ENCODE measurements around the gene PRKCH.

DNA sequence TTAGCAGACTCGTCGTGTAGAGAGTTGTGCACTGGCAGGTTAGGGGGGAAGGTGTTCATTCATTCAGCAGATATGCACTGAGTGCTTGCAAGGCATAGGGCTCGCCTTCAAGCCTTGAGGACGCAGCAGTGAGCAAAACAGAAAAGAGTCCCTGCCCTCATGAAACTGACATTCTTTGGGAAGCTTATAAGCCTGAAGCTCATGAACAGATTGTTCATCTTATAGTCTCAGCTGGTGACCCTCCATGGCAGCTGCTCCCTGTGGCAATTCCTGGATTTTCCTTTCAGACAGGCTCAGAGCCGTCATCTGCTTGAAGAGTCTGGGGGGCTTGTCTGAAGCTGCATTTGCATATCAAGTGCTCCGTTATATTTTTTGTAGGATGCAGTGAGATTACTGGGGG lies 148.4 kb downstream of the PRKCH start:
- no peak for TF ChIP-seq MYC (IDR thresholded peaks at IDR 0.05; ENCODE audit: low read depth, low read length)
- TF ChIP-seq, protein P1, sequence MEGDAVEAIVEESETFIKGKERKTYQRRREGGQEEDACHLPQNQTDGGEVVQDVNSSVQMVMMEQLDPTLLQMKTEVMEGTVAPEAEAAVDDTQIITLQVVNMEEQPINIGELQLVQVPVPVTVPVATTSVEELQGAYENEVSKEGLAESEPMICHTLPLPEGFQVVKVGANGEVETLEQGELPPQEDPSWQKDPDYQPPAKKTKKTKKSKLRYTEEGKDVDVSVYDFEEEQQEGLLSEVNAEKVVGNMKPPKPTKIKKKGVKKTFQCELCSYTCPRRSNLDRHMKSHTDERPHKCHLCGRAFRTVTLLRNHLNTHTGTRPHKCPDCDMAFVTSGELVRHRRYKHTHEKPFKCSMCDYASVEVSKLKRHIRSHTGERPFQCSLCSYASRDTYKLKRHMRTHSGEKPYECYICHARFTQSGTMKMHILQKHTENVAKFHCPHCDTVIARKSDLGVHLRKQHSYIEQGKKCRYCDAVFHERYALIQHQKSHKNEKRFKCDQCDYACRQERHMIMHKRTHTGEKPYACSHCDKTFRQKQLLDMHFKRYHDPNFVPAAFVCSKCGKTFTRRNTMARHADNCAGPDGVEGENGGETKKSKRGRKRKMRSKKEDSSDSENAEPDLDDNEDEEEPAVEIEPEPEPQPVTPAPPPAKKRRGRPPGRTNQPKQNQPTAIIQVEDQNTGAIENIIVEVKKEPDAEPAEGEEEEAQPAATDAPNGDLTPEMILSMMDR (IDR thresholded peaks at IDR 0.05; ENCODE audit: extremely low read depth in 1 of 2, insufficient read depth in 1 of 2, low read depth in 1 of 2, low read length in 2 of 2), result no peak
- TF ChIP-seq, protein P2, sequence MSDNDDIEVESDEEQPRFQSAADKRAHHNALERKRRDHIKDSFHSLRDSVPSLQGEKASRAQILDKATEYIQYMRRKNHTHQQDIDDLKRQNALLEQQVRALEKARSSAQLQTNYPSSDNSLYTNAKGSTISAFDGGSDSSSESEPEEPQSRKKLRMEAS (IDR thresholded peaks at IDR 0.05; ENCODE audit: insufficient read depth, insufficient read length), result no peak
- TF ChIP-seq POLR2AphosphoS5 (IDR thresholded peaks at IDR 0.05; ENCODE audit: insufficient read depth, low read depth, low read length), result no peak
- no peak for TF ChIP-seq JUN (IDR thresholded peaks at IDR 0.05; ENCODE audit: borderline replicate concordance, insufficient read depth, insufficient read length, low read depth)
- no peak for TF ChIP-seq POLR2A (IDR thresholded peaks at IDR 0.05; ENCODE audit: low read depth, low read length)
